ENCODE measurements around the gene GPRC5A. TPM values are rescaled to one million over a fixed set of nuclear protein-coding genes. Genes with fewer than 3 reads are reported as not detected.

Gene GPRC5A
- total and polyA plus RNA-seq, 2 donors (not counting 1 experiment from before 2014, with no cell fraction given), result 4.8 to 46.8 TPM

GRCh38 chr12:12877153-12877768 lies 14.1 kb upstream of the GPRC5A start:
- H3K4me2 ChIP-seq (ENCODE audit: extremely low read depth, insufficient read depth, low read length), result no peak overlapping the region
- DNase-seq (ENCODE audit: low read depth in 2 of 2), result no peak
- no peaks in the 10 kb centered on the region for H3K9me3 ChIP-seq (ENCODE audit: control insufficient read depth, insufficient read depth, low read depth, low read length)
- no peaks in the 10 kb centered on the region for H3K27me3 ChIP-seq (ENCODE audit: control insufficient read depth, insufficient read depth, low read length)
- no peaks in the 10 kb centered on the region for H4K20me1 ChIP-seq (ENCODE audit: control insufficient read depth, extremely low read depth, insufficient read depth, low read length)
- no peak overlapping the region for H2AFZ ChIP-seq (ENCODE audit: low read length)
- no peak overlapping the region for H3K9ac ChIP-seq (ENCODE audit: insufficient read depth, low read length)
- no peaks in the 10 kb centered on the region for H3K79me2 ChIP-seq (ENCODE audit: control insufficient read depth, insufficient read depth, low read length)
- peaks cover 9% of the 10 kb centered on the region for H3K4me1 ChIP-seq (ENCODE audit: control insufficient read depth, extremely low read depth, insufficient read depth, low read length)
- TF ChIP-seq EZH2 (IDR thresholded peaks at IDR 0.05; ENCODE audit: low read length, missing control alignments) (no peak), CTCF (conservative IDR thresholded peaks at IDR 0.05 in 1 of 2, IDR thresholded peaks at IDR 0.05 in 1 of 2; ENCODE audit: low read depth in 1 of 2, low read length in 2 of 2) (no peak)
- H3K4me3 ChIP-seq (replicated peaks in 1 of 4; ENCODE audit: control extremely low read depth in 1 of 4, insufficient read depth in 1 of 4, low read depth in 3 of 4, low read length in 4 of 4), result no peak overlapping the region
- no peak overlapping the region for H3K27ac ChIP-seq (ENCODE audit: insufficient read depth, low read length)
- no peaks in the 10 kb centered on the region for H3K36me3 ChIP-seq (ENCODE audit: control insufficient read depth, insufficient read depth, low read length)

DNA sequence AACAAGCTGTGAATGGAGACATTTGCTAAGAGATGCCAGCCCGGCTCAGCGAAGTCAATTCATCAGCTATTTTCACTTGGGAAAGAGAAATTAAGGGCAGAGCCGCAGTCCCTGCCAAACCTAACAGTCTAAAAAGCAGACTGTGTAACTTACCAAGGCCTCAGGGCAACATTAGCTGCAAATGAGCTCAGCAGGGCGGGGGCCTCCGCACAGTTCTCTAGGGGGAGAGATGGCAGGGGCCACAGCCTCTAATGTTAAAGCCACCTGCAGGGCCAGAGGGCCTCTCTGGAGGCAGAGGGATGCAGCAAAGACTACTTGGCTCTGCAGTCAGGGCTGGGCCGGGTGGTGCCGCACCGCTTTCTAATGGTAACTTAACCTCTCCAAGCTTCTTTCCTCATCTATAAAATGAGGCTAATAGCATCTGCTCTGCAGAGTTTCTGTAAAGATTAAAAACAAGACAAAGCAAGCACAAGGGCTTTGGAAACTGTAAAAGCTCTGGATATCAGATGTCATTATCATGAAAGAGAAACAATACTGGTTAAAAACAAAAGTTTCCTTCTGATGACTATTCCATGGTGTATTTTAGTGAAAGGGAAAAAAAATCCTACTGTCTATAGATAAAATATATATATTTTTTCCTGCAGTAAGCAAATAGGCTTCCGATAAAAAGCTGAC lies 13.4 kb upstream of the GPRC5A start:
- Histone ChIP-seq H4K20me1 (ENCODE audit: control insufficient read depth, extremely low read depth, insufficient read depth, low read length) (no peaks in the 10 kb centered on the region), H3K4me2 (ENCODE audit: extremely low read depth, insufficient read depth, low read length) (no peak overlapping the region), H3K9ac (ENCODE audit: insufficient read depth, low read length) (no peak overlapping the region), H3K4me1 (ENCODE audit: control insufficient read depth, extremely low read depth, insufficient read depth, low read length) (peaks cover 4% of the 10 kb centered on the region), H3K79me2 (ENCODE audit: control insufficient read depth, insufficient read depth, low read length) (no peaks in the 10 kb centered on the region), H3K4me3 (replicated peaks in 1 of 4; ENCODE audit: control extremely low read depth in 1 of 4, insufficient read depth in 1 of 4, low read depth in 3 of 4, low read length in 4 of 4) (no peak overlapping the region), H3K36me3 (ENCODE audit: control insufficient read depth, insufficient read depth, low read length) (no peaks in the 10 kb centered on the region), H3K27ac (ENCODE audit: insufficient read depth, low read length) (no peak overlapping the region), H3K9me3 (ENCODE audit: control insufficient read depth, insufficient read depth, low read depth, low read length) (no peaks in the 10 kb centered on the region), H3K27me3 (ENCODE audit: control insufficient read depth, insufficient read depth, low read length) (no peaks in the 10 kb centered on the region), H2AFZ (ENCODE audit: low read length) (no peak overlapping the region)
- DNase-seq (ENCODE audit: low read depth in 2 of 2), result no peak
- TF ChIP-seq EZH2 (IDR thresholded peaks at IDR 0.05; ENCODE audit: low read length, missing control alignments) (no peak), CTCF (conservative IDR thresholded peaks at IDR 0.05 in 1 of 2, IDR thresholded peaks at IDR 0.05 in 1 of 2; ENCODE audit: low read depth in 1 of 2, low read length in 2 of 2) (no peak)

DNA sequence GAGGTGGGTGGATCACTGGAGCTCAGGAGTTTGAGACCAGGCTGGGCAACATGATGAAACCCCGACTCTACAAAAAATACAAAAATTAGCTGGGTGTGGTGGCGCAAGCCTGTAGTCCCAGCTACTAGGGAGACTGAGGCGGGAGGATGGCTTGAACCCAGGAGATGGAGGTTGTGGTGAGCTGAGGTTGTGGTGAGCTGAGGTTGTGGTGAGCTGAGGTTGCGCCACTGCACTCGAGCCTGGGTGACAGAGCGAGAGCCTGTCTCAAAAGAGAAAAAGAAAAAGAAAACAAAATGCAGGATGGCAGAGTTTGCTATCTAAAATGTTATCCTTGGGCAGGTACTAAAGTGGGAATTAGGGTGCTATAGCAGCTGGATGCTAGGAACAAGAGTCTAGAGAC lies 10.8 kb upstream of the GPRC5A start:
- TF ChIP-seq EZH2 (IDR thresholded peaks at IDR 0.05; ENCODE audit: low read length, missing control alignments) (no peak), CTCF (conservative IDR thresholded peaks at IDR 0.05 in 1 of 2, IDR thresholded peaks at IDR 0.05 in 1 of 2; ENCODE audit: low read depth in 1 of 2, low read length in 2 of 2) (no peak)
- Histone ChIP-seq H3K9ac (ENCODE audit: insufficient read depth, low read length) (no peak overlapping the region), H3K4me1 (ENCODE audit: control insufficient read depth, extremely low read depth, insufficient read depth, low read length) (peaks cover 2% of the 10 kb centered on the region)

More for the DNA sequence above, 10.8 kb upstream of the GPRC5A start:
- DNase-seq (ENCODE audit: low read depth in 2 of 2), result no peak
- Histone ChIP-seq H3K27ac (ENCODE audit: insufficient read depth, low read length) (no peak overlapping the region), H2AFZ (ENCODE audit: low read length) (no peak overlapping the region), H3K79me2 (ENCODE audit: control insufficient read depth, insufficient read depth, low read length) (no peaks in the 10 kb centered on the region), H3K36me3 (ENCODE audit: control insufficient read depth, insufficient read depth, low read length) (no peaks in the 10 kb centered on the region), H3K27me3 (ENCODE audit: control insufficient read depth, insufficient read depth, low read length) (no peaks in the 10 kb centered on the region), H3K4me2 (ENCODE audit: extremely low read depth, insufficient read depth, low read length) (no peak overlapping the region), H4K20me1 (ENCODE audit: control insufficient read depth, extremely low read depth, insufficient read depth, low read length) (no peaks in the 10 kb centered on the region), H3K9me3 (ENCODE audit: control insufficient read depth, insufficient read depth, low read depth, low read length) (no peaks in the 10 kb centered on the region), H3K4me3 (replicated peaks in 1 of 4; ENCODE audit: control extremely low read depth in 1 of 4, insufficient read depth in 1 of 4, low read depth in 3 of 4, low read length in 4 of 4) (no peak overlapping the region)
